Retinal pigment epithelial cell (primary cell): ENCODE measurements around the gene ELK1.

ENCODE experiments used
- DNase-seq: peaks from one replicate; pipeline ENCODE4 v3.0.0-alpha.2; 2010; ENCODE audit warnings: low read depth
- H3K4me3 ChIP-seq: 2 replicates; pipeline ENCODE4 v1.5.1; 2011; ENCODE audit warnings: mild to moderate bottlenecking, low read length, control low read depth, moderate library complexity
- CTCF ChIP-seq: conservative IDR thresholded peaks from 2 replicates; pipeline ENCODE4 v1.5.1; 2011; ENCODE audit warnings: low read depth, low read length, control low read depth, inconsistent platforms

Gene ELK1

GRCh38 chrX:47620303-47620685, 30.1 kb downstream of the ELK1 start:
- no peak for TF ChIP-seq CTCF
- no peak for DNase-seq
- H3K4me3 ChIP-seq: no peak overlapping the region

- no peak for TF ChIP-seq CTCF
- H3K4me3 ChIP-seq: peak within 1 kb of the TSS; percentile 31
- DNase-seq: peak; percentile 21
These were observed 30.7 kb downstream of the ELK1 start, which contains the start of gene SYN1 for GRCh38 chrX:47619486-47620302. SYN1 (minus strand) TSS chrX:47619857; CDS start chrX:47619728, 129 bp downstream.

- no peak for DNase-seq
- H3K4me3 ChIP-seq: no peak overlapping the region
- TF ChIP-seq CTCF: no peak
These were observed 31.4 kb downstream of the ELK1 start for GRCh38 chrX:47618923-47619485.

- TF ChIP-seq CTCF: no peak
- DNase-seq: no peak
These were observed 35.7 kb downstream of the ELK1 start for GRCh38 chrX:47614618-47615017.

GRCh38 chrX:47613082-47613481, 37.3 kb downstream of the ELK1 start:
- H3K4me3 ChIP-seq: no peak overlapping the region

More at GRCh38 chrX:47614618-47615017, 35.7 kb downstream of the ELK1 start:
- no peak overlapping the region for H3K4me3 ChIP-seq

GRCh38 chrX:47612418-47612817, 37.9 kb downstream of the ELK1 start:
- TF ChIP-seq CTCF: no peak
- DNase-seq: no peak
- no peak overlapping the region for H3K4me3 ChIP-seq

More at GRCh38 chrX:47613082-47613481, 37.3 kb downstream of the ELK1 start:
- no peak for DNase-seq
- TF ChIP-seq CTCF: no peak

- no peak for DNase-seq
- no peak overlapping the region for H3K4me3 ChIP-seq
- no peak for TF ChIP-seq CTCF
These were observed 38.4 kb downstream of the ELK1 start for GRCh38 chrX:47611926-47612325.
